Jurkat, Clone E6-1 (cell line): ENCODE measurements around the gene FOXP3.

Source experiments
- DNase-seq: peaks from one replicate; pipeline ENCODE4 v3.0.0-alpha.2; 2011; ENCODE audit warnings: low read depth, low spot score
- H3K4me3 ChIP-seq: 2 replicates; pipeline ENCODE4 v1.5.1; 2011; ENCODE audit warnings: mild to moderate bottlenecking, low read length, control low read depth, moderate library complexity

FOXP3 gene

GRCh38 chrX:49230500-49231232 is 33.8 kb downstream of the FOXP3 start:
- DNase-seq: no peak
- H3K4me3 ChIP-seq: no peak overlapping the region

GRCh38 chrX:49228185-49228584 is 36.3 kb downstream of the FOXP3 start:
- no peak for DNase-seq
- H3K4me3 ChIP-seq: no peak overlapping the region

GRCh38 chrX:49227726-49228125 is 36.8 kb downstream of the FOXP3 start:
- H3K4me3 ChIP-seq: no peak overlapping the region
- DNase-seq: no peak

- H3K4me3 ChIP-seq: no peak overlapping the region
- DNase-seq: no peak
Measured at GRCh38 chrX:49226946-49227345, 37.6 kb downstream of the FOXP3 start.

- no peak overlapping the region for H3K4me3 ChIP-seq
- DNase-seq: no peak
Measured at GRCh38 chrX:49225858-49226257, 38.7 kb downstream of the FOXP3 start.

- no peak overlapping the region for H3K4me3 ChIP-seq
- DNase-seq: no peak
Measured at GRCh38 chrX:49221868-49222267, 42.6 kb downstream of the FOXP3 start.

- DNase-seq: no peak
- H3K4me3 ChIP-seq: no peak overlapping the region
Measured at GRCh38 chrX:49220100-49220499, 44.4 kb downstream of the FOXP3 start.

GRCh38 chrX:49214996-49215526 is 49.4 kb downstream of the FOXP3 start:
- H3K4me3 ChIP-seq: no peak overlapping the region
- DNase-seq: no peak

- H3K4me3 ChIP-seq: no peak overlapping the region
- no peak for DNase-seq
Measured at GRCh38 chrX:49214416-49214815, 50.1 kb downstream of the FOXP3 start.

GRCh38 chrX:49212861-49213260 is 51.6 kb downstream of the FOXP3 start:
- H3K4me3 ChIP-seq: no peak overlapping the region
- DNase-seq: no peak

GRCh38 chrX:49212209-49212608 is 52.3 kb downstream of the FOXP3 start:
- no peak overlapping the region for H3K4me3 ChIP-seq
- no peak for DNase-seq

GRCh38 chrX:49211074-49211473 is 53.4 kb downstream of the FOXP3 start:
- no peak for DNase-seq
- no peak overlapping the region for H3K4me3 ChIP-seq

- no peak for DNase-seq
- H3K4me3 ChIP-seq: no peak overlapping the region
Measured at GRCh38 chrX:49210406-49210805, 54.1 kb downstream of the FOXP3 start.

GRCh38 chrX:49209434-49210251 is 54.9 kb downstream of the FOXP3 start:
- no peak overlapping the region for H3K4me3 ChIP-seq
- no peak for DNase-seq

GRCh38 chrX:49208399-49208798 is 56.1 kb downstream of the FOXP3 start:
- no peak for DNase-seq

GRCh38 chrX:49206543-49206942 is 58.0 kb downstream of the FOXP3 start:
- no peak for DNase-seq
- no peak overlapping the region for H3K4me3 ChIP-seq

More at GRCh38 chrX:49208399-49208798, 56.1 kb downstream of the FOXP3 start:
- H3K4me3 ChIP-seq: no peak overlapping the region

- no peak for DNase-seq
- no peak overlapping the region for H3K4me3 ChIP-seq
Measured at GRCh38 chrX:49205443-49205842, 59.1 kb downstream of the FOXP3 start.

GRCh38 chrX:49204709-49205108 is 59.8 kb downstream of the FOXP3 start:
- H3K4me3 ChIP-seq: no peak overlapping the region

GRCh38 chrX:49204017-49204416 is 60.5 kb downstream of the FOXP3 start:
- DNase-seq: no peak
- no peak overlapping the region for H3K4me3 ChIP-seq

More at GRCh38 chrX:49204709-49205108, 59.8 kb downstream of the FOXP3 start:
- no peak for DNase-seq

GRCh38 chrX:49203536-49203935 is 61.0 kb downstream of the FOXP3 start:
- DNase-seq: no peak
- H3K4me3 ChIP-seq: no peak overlapping the region
